Activated CD4-positive, alpha-beta T cell treated with anti-CD3 and anti-CD28 coated beads, Interleukin-2, amount 50 U/mL, for 4 hours (primary cell): ENCODE measurements around the gene VILL.
"Not testable (repeated sequence)": the region's sequence is repeated elsewhere in the genome, so short reads cannot be mapped to it uniquely, and the experiment has no call there.

Experiments
- DNase-seq, 2 experiments: peaks; one replicate each; pipeline ENCODE4 v3.0.0-alpha.2; 2020

The VILL gene

GRCh38 chr3:37987315-37987697, 3.3 kb upstream of the VILL start:
- no peak for DNase-seq

- DNase-seq = no peak
Observed at GRCh38 chr3:37987751-37988179, 2.8 kb upstream of the VILL start.

DNA sequence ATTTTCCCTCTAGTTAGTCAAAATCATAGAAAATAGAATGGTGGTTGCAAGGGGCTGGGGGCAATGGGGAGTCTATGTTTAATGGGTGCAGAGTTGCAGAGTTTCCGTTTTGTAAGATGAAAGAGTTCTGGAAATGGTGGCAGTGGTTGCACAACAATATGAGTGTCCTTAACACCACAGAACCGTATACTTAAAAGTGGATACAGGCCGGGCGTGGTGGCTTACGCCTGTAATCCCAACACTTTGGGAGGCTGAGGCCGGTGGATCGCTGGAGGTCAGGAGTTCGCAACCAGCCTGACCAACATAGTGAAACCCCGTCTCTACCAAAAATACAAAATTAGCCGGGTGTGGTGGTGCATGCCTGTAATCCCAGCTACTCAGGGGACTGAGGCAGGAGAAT, 2.2 kb upstream of the VILL start:
- DNase-seq = not testable (repeated sequence)

DNA sequence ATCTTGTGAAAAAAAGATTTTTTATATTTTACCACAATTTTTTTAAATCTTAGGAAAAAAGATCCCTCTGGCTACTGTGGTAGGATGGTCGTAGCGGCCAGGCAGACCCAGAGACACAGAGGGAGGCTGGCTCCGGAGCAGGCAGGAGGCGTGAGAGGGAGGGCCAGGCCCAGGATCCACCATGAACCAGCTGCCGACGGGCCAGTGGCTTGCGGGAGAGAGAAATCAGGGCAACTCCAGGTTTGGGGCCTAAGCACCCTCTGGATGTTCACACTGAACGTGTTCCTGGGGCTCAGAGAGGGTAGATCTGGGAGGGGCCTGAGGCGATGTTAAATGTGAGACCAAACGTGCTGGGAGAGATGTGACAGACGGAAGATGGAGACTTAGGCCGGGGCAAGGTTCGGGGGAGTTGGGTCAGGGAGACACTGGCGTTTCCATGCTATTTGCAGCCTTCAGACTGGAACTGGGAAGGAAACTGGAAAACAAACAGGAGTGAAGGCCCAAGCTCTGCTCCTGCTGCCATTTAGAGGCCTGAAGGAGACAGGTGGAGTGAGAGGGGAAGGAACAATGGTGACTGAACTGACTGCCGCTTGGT, 1.6 kb upstream of the VILL start:
- DNase-seq = no peak

DNA sequence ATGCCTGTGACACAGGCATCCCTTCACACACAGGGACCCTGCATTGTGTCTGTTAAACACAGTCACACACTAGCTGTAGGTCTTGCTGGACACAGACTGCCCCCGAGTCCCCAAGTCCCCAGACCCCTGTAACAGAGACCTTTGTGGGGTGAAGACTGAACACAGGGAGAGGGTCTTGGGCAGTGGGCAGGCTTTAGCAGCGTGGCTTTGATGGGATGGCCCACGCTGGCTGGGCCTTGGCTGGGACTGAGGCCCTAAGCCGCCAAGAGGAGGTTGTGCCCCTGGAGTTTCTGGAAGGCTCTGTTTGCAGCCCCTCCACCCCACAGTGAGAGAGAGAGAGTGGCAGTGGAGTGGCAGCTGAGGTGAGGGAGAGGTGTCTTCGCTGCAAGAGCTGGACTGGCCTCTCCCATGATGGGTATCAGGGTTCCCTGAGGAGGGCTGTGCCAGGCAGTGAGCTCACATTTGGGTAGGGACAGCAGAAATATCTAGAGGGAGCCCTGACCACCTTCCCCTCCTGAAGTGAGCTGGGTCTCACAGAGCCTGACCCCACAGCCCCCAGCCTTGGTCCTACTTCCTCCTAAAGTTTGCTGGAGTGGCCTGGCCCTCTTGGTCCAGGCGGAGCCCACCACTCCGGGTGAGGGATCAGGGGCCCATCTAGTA, 635 bp upstream of the VILL start:
- no peak for DNase-seq

- DNase-seq = no peak
Observed at GRCh38 chr3:37991109-37991508, 523 bp downstream of the VILL start.

DNA sequence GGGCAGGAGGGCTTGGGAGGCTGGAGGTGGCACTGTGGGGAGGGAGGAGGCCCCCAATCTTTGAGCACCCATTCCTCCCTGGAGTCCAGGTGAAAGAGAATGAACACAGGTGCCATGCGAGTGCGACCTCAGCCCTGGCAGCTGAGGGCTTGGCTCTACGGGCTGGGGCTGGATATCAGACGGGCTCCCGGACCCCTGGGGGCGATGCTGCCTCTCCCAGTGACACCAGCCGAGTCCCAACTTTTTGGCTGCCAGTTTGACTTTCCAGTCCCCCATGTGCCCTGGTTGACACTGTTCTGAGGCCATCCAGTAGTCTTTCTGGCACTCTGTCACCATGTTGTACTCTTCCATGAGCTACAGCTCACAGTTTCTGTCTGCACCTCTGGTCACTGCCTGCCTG, 1.2 kb downstream of the VILL start:
- no peak for DNase-seq

- DNase-seq = no peak
Observed at GRCh38 chr3:37992271-37993066, 1.9 kb downstream of the VILL start.

GRCh38 chr3:37993067-37993455, 2.5 kb downstream of the VILL start:
- DNase-seq = no peak

DNA sequence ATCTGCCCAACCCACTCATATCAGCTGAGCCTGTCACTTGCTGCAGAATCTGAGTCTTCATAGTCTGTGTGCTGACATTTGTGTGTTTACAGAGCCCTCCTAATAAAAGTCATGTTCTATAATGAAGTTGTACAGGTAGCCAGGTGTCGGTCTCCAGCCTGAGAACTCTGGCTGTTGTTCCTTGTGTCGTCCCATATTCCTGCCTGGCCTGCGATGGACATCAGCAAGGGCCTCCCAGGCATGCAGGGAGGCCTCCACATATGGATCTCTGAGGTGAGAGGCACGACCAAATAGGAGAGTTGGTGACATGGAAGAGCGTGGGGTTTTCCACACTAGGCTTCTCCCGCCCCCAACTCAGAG, 2.9 kb downstream of the VILL start:
- no peak for DNase-seq

DNA sequence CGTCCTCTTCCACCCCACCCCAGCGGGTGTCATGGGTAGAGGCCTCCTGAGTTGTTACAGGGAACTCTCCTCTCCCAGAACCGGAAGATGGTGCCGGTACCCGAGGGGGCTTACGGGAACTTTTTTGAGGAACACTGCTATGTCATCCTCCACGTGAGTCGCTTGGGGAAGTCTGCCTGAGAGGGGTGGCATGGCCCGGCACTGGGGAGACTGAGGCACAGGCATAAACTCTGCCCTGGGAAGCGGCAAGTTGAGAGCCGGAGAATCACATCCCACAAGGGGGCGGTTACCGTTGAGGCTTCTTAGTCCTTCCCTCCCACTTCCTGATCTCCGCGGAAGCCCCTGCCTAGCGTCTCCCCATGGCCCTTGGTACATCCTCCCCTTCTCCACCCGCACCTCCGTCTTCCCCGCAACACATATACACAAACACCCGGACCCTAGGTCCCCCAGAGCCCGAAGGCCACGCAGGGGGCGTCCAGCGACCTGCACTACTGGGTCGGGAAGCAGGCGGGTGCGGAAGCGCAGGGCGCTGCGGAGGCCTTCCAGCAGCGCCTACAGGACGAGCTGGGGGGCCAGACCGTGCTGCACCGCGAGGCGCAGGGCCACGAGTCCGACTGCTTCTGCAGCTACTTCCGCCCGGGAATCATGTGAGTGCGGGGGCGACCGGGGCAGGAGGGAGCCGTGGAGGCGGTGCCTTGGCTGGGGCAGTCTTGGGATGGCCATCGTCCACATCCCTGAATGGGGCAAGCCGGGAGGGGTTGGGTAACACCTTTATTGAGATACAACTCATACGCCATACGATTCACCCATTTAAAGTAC, 3.4 kb downstream of the VILL start:
- peak; percentile 37 to 41 for DNase-seq

DNA sequence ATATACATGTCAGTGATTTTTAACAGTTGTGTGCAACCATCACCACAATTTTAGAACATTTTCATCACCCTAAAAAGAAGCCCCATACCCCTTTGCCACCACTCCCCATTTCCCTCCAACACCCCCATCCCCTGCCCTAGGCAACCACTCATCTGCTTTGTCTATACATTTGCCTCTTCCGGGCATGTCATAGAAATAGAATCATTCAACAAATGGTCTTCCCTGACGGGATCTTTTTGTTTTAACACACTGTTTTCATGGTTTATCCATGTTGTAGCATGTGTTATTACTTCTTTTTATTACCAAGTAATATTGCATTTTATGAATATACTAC, 4.0 kb downstream of the VILL start:
- DNase-seq = no peak

- no peak for DNase-seq
Observed at GRCh38 chr3:37995652-37996641, 5.4 kb downstream of the VILL start.

DNA sequence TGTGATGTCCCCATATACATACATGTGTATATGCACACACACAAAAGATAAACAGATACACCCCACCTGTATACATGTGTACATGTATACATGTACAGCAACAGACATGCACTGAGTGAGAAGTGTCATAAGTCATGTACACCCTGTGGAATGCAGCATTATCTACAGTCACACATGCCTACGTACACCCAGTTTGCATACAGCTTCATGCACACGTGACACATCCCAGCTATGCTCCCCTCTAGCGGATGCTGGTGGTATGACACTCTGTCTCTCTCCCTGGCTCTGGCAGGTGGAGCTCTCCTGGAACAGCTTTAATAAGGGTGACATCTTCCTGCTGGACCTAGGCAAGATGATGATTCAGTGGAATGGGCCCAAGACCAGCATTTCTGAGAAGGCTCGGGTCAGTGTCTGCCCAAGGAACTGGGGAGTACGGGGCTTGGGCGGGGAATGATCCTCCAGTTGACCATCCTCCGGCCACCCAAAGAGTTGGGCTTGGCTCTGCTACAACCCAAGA, 6.3 kb downstream of the VILL start:
- peak; percentile 76 to 77 for DNase-seq

- no peak for DNase-seq
Observed at GRCh38 chr3:37997342-37997741, 6.8 kb downstream of the VILL start.

DNA sequence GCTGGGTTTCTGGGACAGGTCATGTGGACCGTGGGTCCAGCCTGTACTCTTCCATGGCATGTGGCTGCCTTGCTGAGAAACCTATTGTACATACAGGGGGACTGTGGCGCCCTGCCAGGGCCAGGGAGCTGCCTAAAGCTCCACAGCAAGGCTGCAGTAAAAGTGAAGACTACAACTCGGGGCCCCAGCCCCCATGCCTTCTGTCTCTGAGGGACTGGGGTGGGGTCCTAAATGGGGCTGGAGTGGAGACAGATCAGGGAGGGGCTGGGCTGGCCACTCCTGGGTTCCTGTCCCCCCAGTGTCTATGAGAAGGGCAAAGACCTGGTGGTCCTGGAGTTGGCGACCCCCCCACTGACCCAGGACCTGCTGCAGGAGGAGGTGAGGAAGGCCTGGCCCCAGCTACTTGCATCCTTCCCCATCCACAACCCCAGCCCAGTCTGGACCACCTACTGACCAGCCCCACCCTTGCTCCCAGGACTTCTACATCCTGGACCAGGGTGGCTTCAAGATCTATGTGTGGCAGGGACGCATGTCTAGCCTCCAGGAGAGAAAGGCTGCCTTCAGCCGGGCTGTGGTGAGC, 7.3 kb downstream of the VILL start:
- no peak for DNase-seq

DNA sequence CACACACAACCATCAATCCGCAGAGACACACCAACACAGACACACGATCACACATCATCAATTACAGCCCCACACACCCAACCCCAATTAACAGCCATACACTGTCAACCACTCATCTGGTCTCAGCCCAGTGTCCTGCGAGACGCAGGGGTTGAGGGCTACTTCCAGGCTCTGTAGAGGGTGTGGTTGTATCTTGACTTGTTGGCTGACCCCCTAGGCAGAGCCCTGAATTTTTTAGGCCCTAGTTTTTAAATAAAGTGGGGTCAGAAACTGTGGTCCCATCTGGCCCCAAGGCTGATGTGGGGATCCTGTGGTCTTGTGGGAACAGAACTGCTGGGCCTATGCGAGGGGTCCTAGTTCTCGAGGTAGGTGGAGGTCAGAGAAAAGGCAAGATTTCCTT, 9.2 kb downstream of the VILL start:
- DNase-seq = no peak

- DNase-seq = no peak
Observed at GRCh38 chr3:38000242-38000916, 9.8 kb downstream of the VILL start.

GRCh38 chr3:38000965-38001455, 10.4 kb downstream of the VILL start:
- DNase-seq = no peak

GRCh38 chr3:38001456-38002081, 11.0 kb downstream of the VILL start:
- no peak for DNase-seq
